Measurements from ENCODE around the gene RBBP5. TPM values are rescaled to one million over a fixed set of nuclear protein-coding genes. Genes with fewer than 3 reads are reported as not detected.

Gene RBBP5
- total RNA-seq, 4 donors from 2014 or later: 19.4 to 86.5 (median 41.6) TPM

DNA sequence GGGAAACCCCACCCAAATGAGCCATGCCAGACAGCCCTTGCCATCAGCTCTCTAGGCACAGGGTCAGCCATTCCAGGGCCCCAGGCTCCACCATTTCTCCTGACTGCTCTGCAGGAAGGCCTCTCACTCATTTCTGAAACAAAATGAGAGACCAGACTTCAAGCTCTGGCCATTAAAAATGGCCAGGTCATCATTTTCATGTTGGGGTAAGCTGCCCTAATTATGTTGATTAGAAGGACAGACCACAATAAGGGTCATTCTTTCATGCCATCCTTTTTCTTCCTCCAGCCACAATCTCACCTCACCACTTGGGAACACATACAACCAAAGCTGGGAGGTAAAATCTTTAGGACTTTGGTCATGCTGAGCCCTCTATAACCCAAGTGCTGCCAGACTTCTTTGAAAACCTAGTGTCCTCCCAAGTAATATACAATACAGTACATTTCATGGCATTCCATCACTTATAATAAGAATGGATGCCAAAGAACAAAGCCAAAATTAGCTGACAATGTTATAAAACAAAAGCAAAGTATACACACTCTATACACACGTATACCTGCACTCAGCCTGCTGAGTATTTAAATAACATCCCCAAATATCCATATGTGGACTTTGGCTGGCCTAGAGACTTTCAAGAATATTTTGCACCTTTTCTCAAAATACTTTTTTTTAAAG is 22.4 kb upstream of the RBBP5 start:
- 87 to 92% methylated on average over 1 of the region's 1 CpG for WGBS, 2 donors
- intact Hi-C loops (cut with DNase I): loop anchor here (10.0 kb wide), 1 partner anchor 111 kb away; no protein-coding TSS in a partner anchor

DNA sequence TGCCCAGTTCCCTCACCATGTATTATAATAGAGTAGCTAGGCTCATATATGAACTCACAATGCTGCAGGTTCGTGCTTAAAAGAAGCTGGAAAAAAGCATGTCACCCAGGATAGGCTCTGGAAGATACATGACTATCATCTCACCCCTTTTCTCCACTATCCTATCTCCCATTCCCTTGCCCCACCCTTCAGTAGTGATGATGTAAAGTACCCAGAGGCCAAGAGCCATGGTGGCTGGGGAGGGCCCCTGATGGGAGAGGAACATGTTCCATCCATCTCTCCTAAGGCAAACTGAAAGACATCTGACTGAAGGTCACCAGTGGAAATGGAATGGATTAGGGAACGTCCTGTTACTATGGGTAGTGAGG is 20.3 kb upstream of the RBBP5 start:
- no peak for DNase-seq
- Histone ChIP-seq H3K9me3 (no peaks in the 10 kb centered on the region), H3K4me3 (replicated peaks in 1 of 3) (no peak overlapping the region), H3K4me1 (peaks cover 16 to 29% of the 10 kb centered on the region in 2 donors), H3K27me3 (no peaks in the 10 kb centered on the region), H3K36me3 (peaks cover 0 to 4% of the 10 kb centered on the region in 2 donors), H3K27ac (peak overlapping the region; percentile 7 to 61 (median 23))
- 40 to 57% methylated on average over 2 of the region's 2 CpGs for WGBS, 2 donors
- intact Hi-C loops (cut with DNase I): loop anchor here (10.0 kb wide), 1 partner anchor 113 kb away; no protein-coding TSS in a partner anchor
- TF ChIP-seq, protein P1, sequence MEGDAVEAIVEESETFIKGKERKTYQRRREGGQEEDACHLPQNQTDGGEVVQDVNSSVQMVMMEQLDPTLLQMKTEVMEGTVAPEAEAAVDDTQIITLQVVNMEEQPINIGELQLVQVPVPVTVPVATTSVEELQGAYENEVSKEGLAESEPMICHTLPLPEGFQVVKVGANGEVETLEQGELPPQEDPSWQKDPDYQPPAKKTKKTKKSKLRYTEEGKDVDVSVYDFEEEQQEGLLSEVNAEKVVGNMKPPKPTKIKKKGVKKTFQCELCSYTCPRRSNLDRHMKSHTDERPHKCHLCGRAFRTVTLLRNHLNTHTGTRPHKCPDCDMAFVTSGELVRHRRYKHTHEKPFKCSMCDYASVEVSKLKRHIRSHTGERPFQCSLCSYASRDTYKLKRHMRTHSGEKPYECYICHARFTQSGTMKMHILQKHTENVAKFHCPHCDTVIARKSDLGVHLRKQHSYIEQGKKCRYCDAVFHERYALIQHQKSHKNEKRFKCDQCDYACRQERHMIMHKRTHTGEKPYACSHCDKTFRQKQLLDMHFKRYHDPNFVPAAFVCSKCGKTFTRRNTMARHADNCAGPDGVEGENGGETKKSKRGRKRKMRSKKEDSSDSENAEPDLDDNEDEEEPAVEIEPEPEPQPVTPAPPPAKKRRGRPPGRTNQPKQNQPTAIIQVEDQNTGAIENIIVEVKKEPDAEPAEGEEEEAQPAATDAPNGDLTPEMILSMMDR (IDR thresholded peaks at IDR 0.05): no peak
- TF ChIP-seq POLR2A (IDR thresholded peaks at IDR 0.05): no peak

More for the DNA sequence above, 22.4 kb upstream of the RBBP5 start:
- Histone ChIP-seq H3K4me1 (peaks cover 16 to 34% of the 10 kb centered on the region in 2 donors), H3K27me3 (no peaks in the 10 kb centered on the region), H3K9me3 (no peaks in the 10 kb centered on the region), H3K27ac (peak overlapping the region; percentile 10 to 39 (median 38)), H3K4me3 (replicated peaks in 1 of 3) (no peak overlapping the region), H3K36me3 (peaks cover 0 to 11% of the 10 kb centered on the region in 2 donors)
- TF ChIP-seq, protein P1 (IDR thresholded peaks at IDR 0.05): no peak
- TF ChIP-seq POLR2A (IDR thresholded peaks at IDR 0.05): no peak
- peak; percentile 11 to 15 for DNase-seq

- Histone ChIP-seq H3K9me3 (no peaks in the 10 kb centered on the region), H3K27me3 (no peaks in the 10 kb centered on the region), H3K4me3 (replicated peaks in 1 of 3) (no peak overlapping the region), H3K27ac (peak overlapping the region; percentile 7 to 61 (median 23)), H3K4me1 (peaks cover 16 to 25% of the 10 kb centered on the region in 2 donors), H3K36me3 (no peaks in the 10 kb centered on the region)
- 17 to 19% methylated on average over 12 of the region's 12 CpGs for WGBS, 2 donors
- intact Hi-C loops (cut with DNase I): loop anchor here (10.0 kb wide), 1 partner anchor 113 kb away; no protein-coding TSS in a partner anchor
- DNase-seq: peak; percentile 92 to 95
- TF ChIP-seq, protein P1 (IDR thresholded peaks at IDR 0.05): peak; percentile 60 to 89 (median 80)
- no peak for TF ChIP-seq POLR2A (IDR thresholded peaks at IDR 0.05)
These were observed 19.7 kb upstream of the RBBP5 start for GRCh38 chr1:205141236-205142101.

- no peak overlapping the region for H3K4me3 ChIP-seq (replicated peaks in 1 of 3)
- intact Hi-C loops (cut with DNase I): loop anchor here (10.0 kb wide), 1 partner anchor 115 kb away; no protein-coding TSS in a partner anchor
- no peaks in the 10 kb centered on the region for H3K27me3 ChIP-seq
- no peak for TF ChIP-seq POLR2A (IDR thresholded peaks at IDR 0.05)
- TF ChIP-seq, protein P1 (IDR thresholded peaks at IDR 0.05): no peak
- no peak for DNase-seq
- H3K36me3 ChIP-seq: no peaks in the 10 kb centered on the region
- H3K9me3 ChIP-seq: no peaks in the 10 kb centered on the region
- peaks cover 16 to 17% of the 10 kb centered on the region in 2 donors for H3K4me1 ChIP-seq
- no peak overlapping the region for H3K27ac ChIP-seq
- WGBS, 2 donors: 93 to 96% methylated on average over 4 of the region's 4 CpGs
These were observed 18.3 kb upstream of the RBBP5 start for GRCh38 chr1:205140113-205140512.
